Astrocyte (in vitro differentiated cells and primary cell): ENCODE measurements around the gene FXR2. TPM values are rescaled to one million over a fixed set of nuclear protein-coding genes. Genes with fewer than 3 reads are reported as not detected.

ENCODE experiments used
- DNase-seq: peaks from one replicate; pipeline ENCODE4 v3.0.0-alpha.2; 2010; ENCODE audit warnings: low read depth
- FAIRE-seq: peaks from 2 replicates; lab custom pipeline; 2011; peaks lifted over from hg19 to GRCh38; lab: Jason Lieb, UNC
- H2AFZ ChIP-seq: 2 replicates; pipeline ENCODE4 v1.6.0; 2012; ENCODE audit warnings: low read depth, low read length, inconsistent platforms
- H3K27ac ChIP-seq: 2 replicates; pipeline ENCODE4 v1.5.1; 2011; ENCODE audit warnings: low read depth, low read length, inconsistent platforms
- H3K27me3 ChIP-seq: 2 replicates; pipeline ENCODE4 v1.6.0; 2011; ENCODE audit warnings: low read length, inconsistent platforms; ENCODE audit not compliant: insufficient read depth
- H3K36me3 ChIP-seq: 2 replicates; pipeline ENCODE4 v1.5.1; 2011; ENCODE audit warnings: low read length, inconsistent platforms; ENCODE audit not compliant: insufficient read depth
- H3K4me1 ChIP-seq: 2 replicates; pipeline ENCODE4 v1.5.1; 2011; ENCODE audit warnings: low read length, inconsistent platforms; ENCODE audit not compliant: insufficient read depth
- H3K4me2 ChIP-seq: 2 replicates; pipeline ENCODE4 v1.6.0; 2012; ENCODE audit warnings: low read length, inconsistent platforms
- H3K4me3 ChIP-seq: 2 replicates; pipeline ENCODE4 v1.5.1; 2011; ENCODE audit warnings: low read depth, mild to moderate bottlenecking, low read length, inconsistent platforms; ENCODE audit not compliant: insufficient read depth
- H3K79me2 ChIP-seq: 2 replicates; pipeline ENCODE4 v1.6.0; 2012; ENCODE audit warnings: mild to moderate bottlenecking, low read length, inconsistent platforms; ENCODE audit not compliant: insufficient read depth
- H3K9ac ChIP-seq: 2 replicates; pipeline ENCODE4 v1.6.0; 2012; ENCODE audit warnings: mild to moderate bottlenecking, low read length, inconsistent platforms
- H3K9me3 ChIP-seq: 2 replicates; pipeline ENCODE4 v1.5.1; 2012; ENCODE audit warnings: low read depth, mild to moderate bottlenecking, low read length, inconsistent platforms; ENCODE audit not compliant: insufficient read depth
- H4K20me1 ChIP-seq: 2 replicates; pipeline ENCODE4 v1.6.0; 2012; ENCODE audit warnings: low read length, inconsistent platforms; ENCODE audit not compliant: insufficient read depth
- H3K27ac Mint-ChIP-seq: one replicate; pipeline ENCODE4 v1.8.0; 2021; ENCODE audit warnings: mild to moderate bottlenecking, mixed read lengths; ENCODE audit not compliant: unreplicated experiment
- H3K27me3 Mint-ChIP-seq: one replicate; pipeline ENCODE4 v1.8.0; 2021; ENCODE audit warnings: low read depth, mixed read lengths; ENCODE audit not compliant: unreplicated experiment
- H3K36me3 Mint-ChIP-seq: one replicate; pipeline ENCODE4 v1.8.0; 2021; ENCODE audit warnings: low read depth, mixed read lengths; ENCODE audit not compliant: unreplicated experiment
- H3K4me1 Mint-ChIP-seq: one replicate; pipeline ENCODE4 v1.8.0; 2021; ENCODE audit warnings: low read depth, mixed read lengths; ENCODE audit not compliant: unreplicated experiment
- H3K4me3 Mint-ChIP-seq: one replicate; pipeline ENCODE4 v1.8.0; 2021; ENCODE audit warnings: mild to moderate bottlenecking, moderate library complexity, mixed read lengths; ENCODE audit not compliant: unreplicated experiment
- H3K9me3 Mint-ChIP-seq: one replicate; pipeline ENCODE4 v1.8.0; 2021; ENCODE audit warnings: mild to moderate bottlenecking, mixed read lengths; ENCODE audit not compliant: unreplicated experiment
- CTCF ChIP-seq: IDR thresholded peaks from 2 replicates; pipeline ENCODE4 v1.5.1; 2011; ENCODE audit warnings: low read depth, mild to moderate bottlenecking, inconsistent platforms, low read length, moderate library complexity; ENCODE audit not compliant: insufficient read depth
- EZH2 ChIP-seq: IDR thresholded peaks from 2 replicates; pipeline ENCODE4 v1.6.1; 2012; ENCODE audit warnings: mild to moderate bottlenecking, low read length, inconsistent platforms; ENCODE audit not compliant: insufficient read depth
- total RNA-seq: library from RNA; stranded (reverse); gene quantifications from 2 replicates; pipeline ENCODE4 v1.2.1, GENCODE V29; 2021

FXR2 gene
- total RNA-seq, 1 donor from 2014 or later, result 60.2 TPM

DNA sequence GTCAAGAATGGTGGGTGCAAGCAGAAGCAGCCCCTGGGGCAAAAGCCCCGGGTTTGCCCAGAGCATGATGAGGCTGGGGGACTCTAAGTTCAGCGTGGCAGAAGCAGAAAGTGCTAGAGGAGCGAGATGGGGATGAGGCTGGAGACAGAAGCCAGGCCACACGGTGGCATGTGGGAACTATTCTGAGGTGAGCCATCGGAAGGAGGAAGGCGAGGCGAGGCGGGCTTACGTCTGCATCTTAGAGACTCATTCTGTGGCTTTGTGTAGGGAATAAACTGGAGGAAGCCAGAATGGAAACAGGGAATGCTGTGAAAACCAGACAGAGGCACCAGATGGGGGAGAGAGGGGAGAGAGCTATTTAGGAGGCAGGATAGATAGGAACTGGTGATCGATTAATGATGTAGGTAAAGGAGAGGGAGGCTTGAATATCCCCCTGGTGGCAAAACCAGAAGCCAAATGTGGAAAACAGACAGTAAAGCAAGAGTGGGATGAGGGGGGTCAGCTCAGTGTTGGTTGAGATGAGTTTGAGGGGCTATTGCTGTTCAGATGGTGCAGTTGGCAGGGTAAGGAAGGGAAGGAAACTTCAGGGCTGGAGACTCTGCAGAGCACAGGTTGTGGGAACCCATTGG is 59.3 kb downstream of the FXR2 start:
- Histone ChIP-seq H2AFZ (no peak overlapping the region), H3K9ac (no peak overlapping the region), H3K4me2 (no peak overlapping the region), H3K9me3 (no peaks in the 10 kb centered on the region), H3K79me2 (no peaks in the 10 kb centered on the region), H4K20me1 (no peaks in the 10 kb centered on the region), H3K27me3 (no peaks in the 10 kb centered on the region), H3K4me3 (no peak overlapping the region), H3K36me3 (no peaks in the 10 kb centered on the region), H3K4me1 (peaks cover 10% of the 10 kb centered on the region), H3K27ac (no peak overlapping the region)
- Mint-ChIP-seq H3K4me1 (peaks cover 6% of the 10 kb centered on the region), H3K4me3 (peak overlapping the region; percentile 5), H3K9me3 (peaks cover 1% of the 10 kb centered on the region), H3K27me3 (peaks cover 19% of the 10 kb centered on the region), H3K36me3 (no peaks in the 10 kb centered on the region), H3K27ac (peak overlapping the region; percentile 13)
- no peak for DNase-seq
- FAIRE-seq, result no peak
- TF ChIP-seq CTCF (peak; percentile 8), EZH2 (no peak)

- H3K27ac ChIP-seq, result no peak overlapping the region
- peaks cover 2% of the 10 kb centered on the region for H3K4me1 Mint-ChIP-seq
- no peaks in the 10 kb centered on the region for H3K36me3 ChIP-seq
- no peaks in the 10 kb centered on the region for H3K79me2 ChIP-seq
- no peak overlapping the region for H2AFZ ChIP-seq
- peaks cover 13% of the 10 kb centered on the region for H3K4me1 ChIP-seq
- no peak for DNase-seq
- no peaks in the 10 kb centered on the region for H3K36me3 Mint-ChIP-seq
- H3K9me3 Mint-ChIP-seq, result peaks cover 3% of the 10 kb centered on the region
- TF ChIP-seq CTCF, result no peak
- no peak overlapping the region for H3K4me3 ChIP-seq
- no peak for FAIRE-seq
- no peak overlapping the region for H3K4me2 ChIP-seq
- peaks cover 22% of the 10 kb centered on the region for H3K27me3 Mint-ChIP-seq
- H3K27me3 ChIP-seq, result no peaks in the 10 kb centered on the region
- peak overlapping the region; percentile 13 for H3K4me3 Mint-ChIP-seq
- H3K27ac Mint-ChIP-seq, result no peak overlapping the region
- no peak overlapping the region for H3K9ac ChIP-seq
- H3K9me3 ChIP-seq, result no peaks in the 10 kb centered on the region
- no peaks in the 10 kb centered on the region for H4K20me1 ChIP-seq
Measured at GRCh38 chr17:7553356-7553755, 61.3 kb downstream of the FXR2 start.

GRCh38 chr17:7552621-7553051 is 62.1 kb downstream of the FXR2 start:
- H3K36me3 Mint-ChIP-seq, result no peaks in the 10 kb centered on the region

More at GRCh38 chr17:7552621-7553051, 62.1 kb downstream of the FXR2 start:
- H3K4me1 Mint-ChIP-seq, result no peaks in the 10 kb centered on the region
- Histone ChIP-seq H3K36me3 (no peaks in the 10 kb centered on the region), H3K4me1 (peaks cover 11% of the 10 kb centered on the region), H3K27me3 (no peaks in the 10 kb centered on the region), H3K79me2 (no peaks in the 10 kb centered on the region), H3K4me3 (no peak overlapping the region), H3K9ac (no peak overlapping the region), H2AFZ (no peak overlapping the region), H4K20me1 (no peaks in the 10 kb centered on the region), H3K4me2 (no peak overlapping the region), H3K27ac (no peak overlapping the region), H3K9me3 (no peaks in the 10 kb centered on the region)
- no peak overlapping the region for H3K4me3 Mint-ChIP-seq
- H3K27me3 Mint-ChIP-seq, result peaks cover 24% of the 10 kb centered on the region
- FAIRE-seq (no peak), DNase-seq (no peak)
- peaks cover 3% of the 10 kb centered on the region for H3K9me3 Mint-ChIP-seq
- no peak for TF ChIP-seq EZH2
- TF ChIP-seq CTCF, result no peak
- H3K27ac Mint-ChIP-seq, result no peak overlapping the region
